ENCODE data around the gene GNB4. TPM values are rescaled to one million over a fixed set of nuclear protein-coding genes. Genes with fewer than 3 reads are reported as not detected.

GNB4 gene
- total and polyA plus RNA-seq, 2 donors from 2014 or later, result 3.9 to 31.0 TPM

DNA sequence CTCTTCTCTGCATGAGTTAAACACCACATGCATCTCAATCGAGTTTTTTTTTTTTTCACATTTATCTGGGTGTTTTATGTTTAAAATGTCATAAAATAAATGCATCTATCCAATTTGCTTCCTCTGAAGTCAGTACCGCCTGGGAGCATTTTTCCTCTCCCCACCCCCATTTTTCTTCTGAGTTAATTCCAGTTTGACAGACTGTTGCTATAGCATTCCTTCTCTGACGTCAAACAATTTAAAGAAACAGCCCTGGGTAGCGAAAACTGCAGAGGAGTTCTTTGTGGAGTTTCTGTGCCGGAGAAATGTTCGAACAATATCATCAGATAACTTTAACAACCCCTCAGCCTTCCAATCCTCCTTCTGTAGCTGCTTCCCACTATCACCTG, 900 bp upstream of the GNB4 start:
- FAIRE-seq, result no peak
- peak overlapping the region; percentile 48 to 75 (median 69) for H3K4me3 ChIP-seq (ENCODE audit: low read length in 3 of 3)
- H3K4me1 ChIP-seq (ENCODE audit: control insufficient read depth in 2 of 3, insufficient read depth in 2 of 3, low read depth in 1 of 3, low read length in 3 of 3), result peaks cover 0 to 5% (median 0%) of the 10 kb centered on the region in 3 donors
- intact Hi-C loops (cut with DNase I), result no loop called here
- peak overlapping the region; percentile 76 to 87 for H3K27ac ChIP-seq (ENCODE audit: low read depth in 2 of 2, low read length in 2 of 2)
- H3K27me3 ChIP-seq (ENCODE audit: control insufficient read depth, insufficient read depth, low read length), result no peaks in the 10 kb centered on the region
- no peaks in the 10 kb centered on the region for H3K9me3 ChIP-seq (ENCODE audit: control insufficient read depth in 2 of 3, insufficient read depth in 1 of 3, low read length in 3 of 3)
- no peaks in the 10 kb centered on the region for H3K36me3 ChIP-seq (ENCODE audit: control insufficient read depth in 2 of 3, insufficient read depth in 3 of 3, low read length in 3 of 3)
- H3K9ac ChIP-seq (ENCODE audit: low read length in 3 of 3), result peak overlapping the region in 1 of 3 donors; percentile 42
- DNase-seq, result peak in 3 of 5 donors; percentile 52 to 94 (median 85)
- TF ChIP-seq, protein P1, sequence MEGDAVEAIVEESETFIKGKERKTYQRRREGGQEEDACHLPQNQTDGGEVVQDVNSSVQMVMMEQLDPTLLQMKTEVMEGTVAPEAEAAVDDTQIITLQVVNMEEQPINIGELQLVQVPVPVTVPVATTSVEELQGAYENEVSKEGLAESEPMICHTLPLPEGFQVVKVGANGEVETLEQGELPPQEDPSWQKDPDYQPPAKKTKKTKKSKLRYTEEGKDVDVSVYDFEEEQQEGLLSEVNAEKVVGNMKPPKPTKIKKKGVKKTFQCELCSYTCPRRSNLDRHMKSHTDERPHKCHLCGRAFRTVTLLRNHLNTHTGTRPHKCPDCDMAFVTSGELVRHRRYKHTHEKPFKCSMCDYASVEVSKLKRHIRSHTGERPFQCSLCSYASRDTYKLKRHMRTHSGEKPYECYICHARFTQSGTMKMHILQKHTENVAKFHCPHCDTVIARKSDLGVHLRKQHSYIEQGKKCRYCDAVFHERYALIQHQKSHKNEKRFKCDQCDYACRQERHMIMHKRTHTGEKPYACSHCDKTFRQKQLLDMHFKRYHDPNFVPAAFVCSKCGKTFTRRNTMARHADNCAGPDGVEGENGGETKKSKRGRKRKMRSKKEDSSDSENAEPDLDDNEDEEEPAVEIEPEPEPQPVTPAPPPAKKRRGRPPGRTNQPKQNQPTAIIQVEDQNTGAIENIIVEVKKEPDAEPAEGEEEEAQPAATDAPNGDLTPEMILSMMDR (IDR thresholded peaks at IDR 0.05; ENCODE audit: borderline replicate concordance, extremely low read depth, insufficient read depth), result no peak

DNA sequence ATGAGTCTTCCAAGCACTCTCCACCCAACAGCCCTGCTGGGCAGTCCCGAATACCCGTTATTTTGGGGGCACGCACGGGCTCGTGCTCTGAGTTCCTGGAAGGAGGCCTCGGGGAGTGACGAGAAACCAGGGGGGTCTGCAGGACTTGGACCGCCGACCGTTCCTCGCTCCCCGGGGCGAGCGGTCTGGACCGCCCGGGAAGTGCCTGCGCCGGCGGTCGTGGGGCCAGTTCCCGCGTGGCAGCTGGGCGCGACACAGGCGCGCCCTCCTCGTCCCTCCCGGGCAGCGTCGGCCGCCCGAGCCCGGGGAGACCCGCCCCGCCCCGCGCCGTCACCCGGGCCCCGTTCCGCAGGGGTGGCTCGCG, 387 bp downstream of the GNB4 start:
- intact Hi-C loops (cut with DNase I), result no loop called here
- peak overlapping the region; percentile 17 to 68 (median 31) for H3K9ac ChIP-seq (ENCODE audit: low read length in 3 of 3)
- no peaks in the 10 kb centered on the region for H3K9me3 ChIP-seq (ENCODE audit: control insufficient read depth in 2 of 3, insufficient read depth in 1 of 3, low read length in 3 of 3)
- TF ChIP-seq, protein P1 (IDR thresholded peaks at IDR 0.05; ENCODE audit: borderline replicate concordance, extremely low read depth, insufficient read depth), result no peak
- DNase-seq (peak; percentile 44 to 82 (median 72)), FAIRE-seq (no peak)
- peak overlapping the region; percentile 64 to 75 (median 65) for H3K4me3 ChIP-seq (ENCODE audit: low read length in 3 of 3)
- no peaks in the 10 kb centered on the region for H3K27me3 ChIP-seq (ENCODE audit: control insufficient read depth, insufficient read depth, low read length)
- peak overlapping the region; percentile 87 for H3K27ac ChIP-seq (ENCODE audit: low read depth in 2 of 2, low read length in 2 of 2)
- H3K4me1 ChIP-seq (ENCODE audit: control insufficient read depth in 2 of 3, insufficient read depth in 2 of 3, low read depth in 1 of 3, low read length in 3 of 3), result peaks cover 0 to 5% (median 0%) of the 10 kb centered on the region in 3 donors
- no peaks in the 10 kb centered on the region for H3K36me3 ChIP-seq (ENCODE audit: control insufficient read depth in 2 of 3, insufficient read depth in 3 of 3, low read length in 3 of 3)

DNA sequence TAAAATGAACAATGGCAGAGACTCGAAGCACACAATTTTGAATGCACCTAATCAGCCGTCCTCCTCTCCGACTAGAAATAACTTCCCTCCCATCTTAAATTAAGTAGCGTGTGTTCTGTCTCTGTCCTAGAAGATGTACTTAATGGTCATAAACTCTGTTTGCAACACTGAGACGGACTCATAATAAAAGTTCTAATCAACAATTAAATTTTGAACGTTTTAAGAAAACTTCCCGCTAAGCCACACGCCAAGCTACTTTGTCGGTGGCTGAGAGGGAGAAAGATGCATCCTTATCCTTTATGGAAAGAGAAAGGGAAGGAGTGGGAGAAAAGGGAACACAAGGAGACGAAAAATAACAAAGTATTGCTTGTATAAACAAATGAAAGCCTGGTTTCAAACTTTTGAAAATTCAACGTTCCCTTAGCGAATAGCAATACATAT, 989 bp downstream of the GNB4 start:
- peaks cover 0 to 5% (median 0%) of the 10 kb centered on the region in 3 donors for H3K4me1 ChIP-seq (ENCODE audit: control insufficient read depth in 2 of 3, insufficient read depth in 2 of 3, low read depth in 1 of 3, low read length in 3 of 3)
- H3K4me3 ChIP-seq (ENCODE audit: low read length in 3 of 3), result peak overlapping the region; percentile 64 to 75 (median 65)
- intact Hi-C loops (cut with DNase I), result no loop called here
- H3K9ac ChIP-seq (ENCODE audit: low read length in 3 of 3), result peak overlapping the region; percentile 31 to 68 (median 34)
- no peak for FAIRE-seq
- TF ChIP-seq, protein P1 (IDR thresholded peaks at IDR 0.05; ENCODE audit: borderline replicate concordance, extremely low read depth, insufficient read depth), result no peak
- DNase-seq, result peak in 2 of 5 donors; percentile 38 to 55
- H3K9me3 ChIP-seq (ENCODE audit: control insufficient read depth in 2 of 3, insufficient read depth in 1 of 3, low read length in 3 of 3), result no peaks in the 10 kb centered on the region
- H3K36me3 ChIP-seq (ENCODE audit: control insufficient read depth in 2 of 3, insufficient read depth in 3 of 3, low read length in 3 of 3), result no peaks in the 10 kb centered on the region
- H3K27ac ChIP-seq (ENCODE audit: low read depth in 2 of 2, low read length in 2 of 2), result peak overlapping the region; percentile 87
- H3K27me3 ChIP-seq (ENCODE audit: control insufficient read depth, insufficient read depth, low read length), result no peaks in the 10 kb centered on the region

- peaks cover 0 to 5% (median 0%) of the 10 kb centered on the region in 3 donors for H3K4me1 ChIP-seq (ENCODE audit: control insufficient read depth in 2 of 3, insufficient read depth in 2 of 3, low read depth in 1 of 3, low read length in 3 of 3)
- no peaks in the 10 kb centered on the region for H3K36me3 ChIP-seq (ENCODE audit: control insufficient read depth in 2 of 3, insufficient read depth in 3 of 3, low read length in 3 of 3)
- TF ChIP-seq, protein P1 (IDR thresholded peaks at IDR 0.05; ENCODE audit: borderline replicate concordance, extremely low read depth, insufficient read depth), result no peak
- intact Hi-C loops (cut with DNase I), result no loop called here
- H3K27me3 ChIP-seq (ENCODE audit: control insufficient read depth, insufficient read depth, low read length), result no peaks in the 10 kb centered on the region
- peak in 1 of 5 donors; percentile 14 for DNase-seq
- FAIRE-seq, result no peak
- no peak overlapping the region for H3K27ac ChIP-seq (ENCODE audit: low read depth in 2 of 2, low read length in 2 of 2)
- peak overlapping the region in 2 of 3 donors; percentile 64 to 75 for H3K4me3 ChIP-seq (ENCODE audit: low read length in 3 of 3)
- H3K9ac ChIP-seq (ENCODE audit: low read length in 3 of 3), result peak overlapping the region in 1 of 3 donors; percentile 68
- H3K9me3 ChIP-seq (ENCODE audit: control insufficient read depth in 2 of 3, insufficient read depth in 1 of 3, low read length in 3 of 3), result no peaks in the 10 kb centered on the region
Measured at GRCh38 chr3:179449636-179450035, 1.6 kb downstream of the GNB4 start.
